Tracheal epithelial cell (primary cell): Measurements from ENCODE around the gene ZNF556. TPM values are rescaled to one million over a fixed set of nuclear protein-coding genes. Genes with fewer than 3 reads are reported as not detected.

Experiments used
- total RNA-seq: library from RNA; depleted of rRNA; stranded (reverse); fragments of >200 nt; gene quantifications from 2 replicates; pipeline ENCODE4 v1.2.1, GENCODE V29; 2014

The ZNF556 gene
- total RNA-seq, result 0.24 and 1.3 TPM in 2 replicates

DNA sequence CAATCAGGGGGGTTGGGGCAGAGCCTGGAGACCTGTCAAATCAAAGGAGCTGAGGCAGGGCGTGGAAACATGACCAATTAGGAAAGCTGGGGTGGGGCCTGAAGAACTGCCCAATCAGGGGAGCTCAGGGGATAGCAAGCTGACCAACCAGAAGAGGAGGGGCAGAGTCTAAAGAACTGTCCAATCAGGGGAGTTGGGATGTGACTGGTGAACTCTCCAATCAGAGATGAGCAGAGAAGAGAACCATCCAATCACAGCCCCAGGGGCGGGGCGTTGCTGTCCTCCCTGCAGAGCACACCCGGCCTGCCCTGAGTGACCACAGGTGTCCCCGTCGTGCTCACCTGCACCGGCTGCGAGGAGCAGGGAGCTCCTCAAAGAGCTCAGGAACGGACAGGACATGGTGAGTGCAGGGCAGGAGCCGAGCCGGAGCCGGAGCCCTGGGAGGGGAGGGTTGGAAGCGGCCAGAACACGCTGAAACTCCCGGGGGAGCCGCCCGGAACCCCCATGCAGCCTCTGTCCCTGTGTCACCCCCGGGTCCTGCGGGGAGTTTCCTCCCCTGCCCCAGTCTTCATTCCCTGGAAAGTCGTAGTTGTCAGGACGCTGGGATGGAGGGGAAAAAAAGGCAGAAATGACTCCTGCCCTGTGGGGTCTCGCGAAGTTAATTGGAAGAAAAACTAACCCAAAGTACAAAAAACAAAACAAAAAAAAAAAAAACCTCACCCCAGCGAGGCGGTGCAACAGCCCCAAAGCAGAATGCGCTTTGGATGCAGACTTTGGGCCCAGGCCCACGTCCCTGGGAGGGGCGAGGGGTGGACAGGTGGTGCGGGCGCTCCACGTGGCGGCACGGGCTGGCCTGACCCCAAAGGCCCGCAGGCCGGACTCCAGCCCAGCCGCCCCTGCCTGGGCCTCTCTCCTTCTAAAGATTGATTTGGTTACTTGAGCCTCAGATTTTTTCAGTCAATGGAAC, at the start of gene ZNF556:
ZNF556 (plus strand) TSS at position 311 of the 967 bp plus-strand sequence; CDS start at position 398, 87 bp downstream.

DNA sequence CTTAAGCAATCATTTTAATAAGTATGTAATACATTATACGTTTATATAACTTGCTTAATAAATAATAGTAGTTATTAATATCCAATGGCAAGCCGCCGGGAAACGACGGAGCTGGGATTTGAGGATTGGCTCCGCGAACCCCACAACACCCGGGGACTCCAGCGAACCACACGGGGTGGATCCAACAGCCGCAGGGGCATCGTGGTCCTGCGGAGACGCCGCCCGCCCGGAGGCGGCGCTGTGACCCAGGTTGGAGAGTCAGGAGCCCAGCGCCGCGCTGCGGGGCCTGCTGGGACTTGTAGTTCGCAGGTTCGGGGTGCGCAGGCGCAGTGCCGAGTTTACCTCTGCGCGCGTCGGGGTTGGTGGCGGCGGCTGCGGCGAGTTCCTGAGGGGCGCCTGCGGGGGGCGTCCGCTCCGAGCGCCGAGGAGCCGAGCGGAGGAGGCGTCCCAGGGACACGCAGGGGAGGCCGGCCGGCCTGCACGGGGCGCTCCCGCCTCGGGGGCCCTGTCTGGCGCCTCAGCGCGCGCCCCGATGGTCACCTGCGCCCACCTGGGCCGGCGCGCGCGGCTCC, 47.5 kb upstream of the ZNF556 start, which contains the start of gene ZNF554:
ZNF554 (plus strand) TSS at position 329 of the 572 bp plus-strand sequence; CDS start at position 533, 204 bp downstream.

DNA sequence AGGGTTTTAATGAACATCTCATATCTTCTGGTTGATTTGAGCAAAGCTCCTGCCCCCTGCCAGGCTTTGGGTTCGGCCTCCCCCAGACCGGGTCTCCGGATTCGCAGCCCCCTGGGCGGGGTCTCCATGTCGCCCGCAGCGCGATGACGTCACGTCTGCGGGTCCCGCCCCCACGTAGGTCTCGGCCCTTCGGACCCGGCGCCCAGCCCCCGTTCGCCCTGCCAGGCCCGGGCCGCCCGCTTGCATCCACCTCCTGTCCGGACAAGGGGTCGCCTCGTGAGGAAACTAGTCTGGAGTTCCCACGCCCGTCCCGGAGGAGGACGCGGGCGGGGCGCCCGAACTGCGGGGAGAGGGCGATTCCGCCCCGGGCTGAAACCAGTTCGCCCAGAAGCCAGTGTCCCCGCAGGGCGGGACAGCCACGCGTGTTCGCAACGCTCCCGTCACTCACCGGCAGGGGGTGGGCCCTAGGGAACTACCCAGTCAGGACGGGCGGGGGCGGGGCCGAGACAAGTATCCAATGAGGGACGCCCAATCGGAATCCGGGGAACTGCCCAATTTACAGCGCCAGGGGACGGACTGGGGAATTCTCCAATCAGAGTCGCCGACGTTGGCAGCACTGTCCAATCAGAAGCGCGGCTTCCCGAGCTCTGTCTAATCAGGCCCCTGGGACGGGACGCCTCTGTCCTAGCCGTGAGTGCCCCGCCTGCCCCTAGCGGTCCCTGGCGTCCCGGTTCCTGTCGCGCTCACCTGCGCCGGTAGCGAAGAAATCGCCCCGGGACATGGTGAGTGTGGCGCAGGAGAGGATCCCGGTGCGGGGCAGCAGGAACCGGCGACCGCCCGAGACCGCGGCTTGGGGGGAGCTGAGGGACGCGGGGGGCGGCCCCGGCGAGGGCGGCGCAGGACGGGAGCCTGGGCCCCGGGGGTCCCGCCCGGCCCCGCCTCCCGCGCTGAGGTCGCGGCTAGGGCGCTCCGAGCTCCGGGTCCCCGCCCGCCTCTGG, 26.0 kb upstream of the ZNF556 start, which contains the start of gene ZNF555:
ZNF555 (plus strand) TSS at position 682 of the 998 bp plus-strand sequence; CDS start at position 780, 98 bp downstream.

DNA sequence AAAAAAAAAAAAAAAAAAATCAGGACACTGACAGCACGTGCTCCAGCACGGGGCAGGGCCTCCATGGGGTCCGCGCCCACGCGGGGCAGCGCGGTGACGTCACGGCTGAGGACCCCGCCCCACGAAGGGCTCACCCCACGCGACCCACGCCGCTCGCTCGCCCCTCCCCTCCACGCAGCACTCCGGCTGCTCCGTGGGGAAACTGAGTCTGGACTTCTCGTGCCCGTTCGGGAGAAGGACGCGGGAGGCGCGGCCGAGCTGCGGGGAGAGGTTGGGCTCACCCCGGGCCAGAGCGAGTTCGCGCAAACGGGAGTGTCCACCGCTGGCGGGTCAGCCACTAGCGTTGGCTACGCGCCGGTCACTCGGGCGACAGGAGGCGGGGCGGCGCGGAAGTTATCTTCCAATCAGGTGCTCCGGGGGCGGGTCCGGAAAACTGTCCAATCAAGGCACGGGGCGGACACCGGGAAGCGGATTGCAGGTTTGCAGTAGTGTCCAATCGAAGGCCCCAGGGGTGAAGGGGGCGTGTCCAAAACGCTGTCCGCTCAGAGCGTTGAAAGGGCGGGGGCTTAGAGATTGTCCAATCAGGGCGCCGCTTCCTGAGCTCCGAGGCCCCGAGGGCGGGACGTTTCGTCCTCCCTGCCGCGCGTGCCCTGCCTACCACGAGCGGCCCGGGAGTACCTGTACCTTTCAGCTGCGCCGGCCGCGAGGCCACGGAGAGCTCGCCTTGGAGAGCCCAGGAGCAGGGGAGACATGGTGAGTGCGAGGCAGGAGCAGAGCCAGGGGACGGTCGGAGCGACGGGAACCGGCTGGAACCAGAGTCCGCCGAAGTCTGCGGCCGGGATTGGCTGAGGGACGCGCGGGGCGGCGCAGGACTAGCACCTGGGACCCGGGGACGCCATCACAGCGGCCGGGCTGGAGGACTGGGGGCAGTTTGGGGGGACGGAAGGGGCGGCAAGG, 33.4 kb downstream of the ZNF556 start, which contains the start of gene ZNF57:
ZNF57 (plus strand) TSS at position 633 of the 957 bp plus-strand sequence; CDS start at position 751, 118 bp downstream.

Other genes starting within 250 kb of the ZNF556 start
- gene GNG7, start 164.6 kb upstream of the ZNF556 start, total RNA-seq, result under 0.01 TPM in 1 of 2 replicates, not detected in the other
- under 0.01 TPM in 2 replicates for gene DIRAS1, start 146.0 kb upstream of the ZNF556 start, total RNA-seq
- 26.4 and 45.8 TPM in 2 replicates for gene SLC39A3, start 127.3 kb upstream of the ZNF556 start, total RNA-seq
- 30.9 and 34.0 TPM in 2 replicates for gene SGTA, start 84.1 kb upstream of the ZNF556 start, total RNA-seq
- 55.4 and 80.2 TPM in 2 replicates for gene THOP1, start 81.8 kb upstream of the ZNF556 start, total RNA-seq
- 3.6 and 4.0 TPM in 2 replicates for gene ZNF554, start 47.5 kb upstream of the ZNF556 start, total RNA-seq
- 3.6 and 5.1 TPM in 2 replicates for gene ZNF555, start 25.9 kb upstream of the ZNF556 start, total RNA-seq
- gene ZNF57, start 33.6 kb downstream of the ZNF556 start, total RNA-seq, result 9.6 and 12.6 TPM in 2 replicates
- 4.0 and 4.3 TPM in 2 replicates for gene ZNF77, start 77.6 kb downstream of the ZNF556 start, total RNA-seq
- gene TLE6, start 110.2 kb downstream of the ZNF556 start, total RNA-seq, result 1.2 TPM in 1 of 2 replicates, not detected in the other
- gene TLE2, start 161.9 kb downstream of the ZNF556 start, total RNA-seq, result 1.4 and 2.6 TPM in 2 replicates
- gene TLE5, start 195.2 kb downstream of the ZNF556 start, total RNA-seq, result 94.2 and 123 TPM in 2 replicates
- gene GNA11, start 227.0 kb downstream of the ZNF556 start, total RNA-seq, result 44.3 and 63.6 TPM in 2 replicates